T-helper 2 cell (primary cell): Measurements from ENCODE around the gene S100A9.
"Not testable (repeated sequence)": the region's sequence is repeated elsewhere in the genome, so short reads cannot be mapped to it uniquely, and the experiment has no call there.

Experiments used
- DNase-seq, 5 experiments: peaks; one replicate each; pipeline versions ENCODE4 v3.0.0 to v3.0.0-alpha.2; 2012 to 2022

Gene S100A9

DNA sequence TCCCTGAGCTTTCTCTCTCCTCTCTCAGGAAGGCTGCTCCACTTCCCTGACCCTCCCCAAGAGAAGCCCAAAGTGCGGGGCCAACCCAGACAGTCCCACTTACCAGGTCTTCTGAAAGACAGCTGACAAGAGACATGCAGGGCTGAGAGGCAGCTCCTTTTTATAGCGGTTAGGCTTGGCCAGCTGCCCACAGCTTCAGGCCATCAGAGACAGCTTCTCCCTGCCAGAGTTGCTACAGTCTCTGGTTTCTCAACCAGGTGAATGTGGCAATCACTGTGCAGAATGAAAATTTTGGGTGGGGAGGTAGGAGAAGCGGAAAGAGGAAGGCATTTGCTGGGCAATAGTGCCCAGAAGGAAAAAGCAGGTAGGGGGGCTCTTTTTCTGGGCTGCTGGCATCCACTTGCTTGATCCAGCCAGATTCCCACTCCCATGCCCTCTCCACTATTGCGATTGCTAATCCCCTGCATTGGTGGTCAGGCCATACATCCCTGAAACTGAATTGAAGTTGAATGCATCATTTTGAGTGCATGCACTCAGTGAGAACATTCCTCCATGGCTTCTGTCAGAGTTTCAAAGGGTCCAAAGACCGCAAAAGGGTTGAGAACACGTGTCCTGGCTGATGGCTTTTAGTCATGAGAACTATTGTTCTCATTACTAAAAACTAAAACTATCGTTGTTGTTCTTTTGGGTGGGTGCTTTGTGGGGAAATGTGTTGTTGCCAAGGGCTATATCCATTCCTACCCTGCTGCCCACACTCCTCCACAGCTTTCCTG is 33.5 kb downstream of the S100A9 start, which contains the start of gene S100A8:
Gene S100A8 (minus strand): TSS at position 136 of the 773 bp plus-strand sequence. CDS start 538 bp downstream, outside the sequence.
- DNase-seq = no peak

DNA sequence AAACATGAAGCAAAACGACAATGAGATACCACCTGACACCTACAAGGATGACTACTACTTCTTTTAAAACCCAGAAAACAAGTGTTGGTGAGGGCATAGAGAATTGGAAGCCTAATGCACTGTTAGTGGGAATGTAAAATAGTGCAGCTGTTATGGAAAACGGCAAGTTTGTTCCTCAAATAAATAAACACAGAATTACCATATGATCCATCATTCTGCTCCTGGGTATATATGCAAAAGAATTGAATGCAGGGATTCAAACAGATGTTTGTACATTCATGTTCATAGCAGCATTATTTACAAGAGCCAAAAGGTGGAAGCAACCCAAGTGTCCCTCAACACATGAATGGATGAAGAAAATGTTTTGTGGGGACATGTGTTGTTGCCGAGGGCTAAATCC is 34.6 kb downstream of the S100A9 start:
- no peak for DNase-seq

DNA sequence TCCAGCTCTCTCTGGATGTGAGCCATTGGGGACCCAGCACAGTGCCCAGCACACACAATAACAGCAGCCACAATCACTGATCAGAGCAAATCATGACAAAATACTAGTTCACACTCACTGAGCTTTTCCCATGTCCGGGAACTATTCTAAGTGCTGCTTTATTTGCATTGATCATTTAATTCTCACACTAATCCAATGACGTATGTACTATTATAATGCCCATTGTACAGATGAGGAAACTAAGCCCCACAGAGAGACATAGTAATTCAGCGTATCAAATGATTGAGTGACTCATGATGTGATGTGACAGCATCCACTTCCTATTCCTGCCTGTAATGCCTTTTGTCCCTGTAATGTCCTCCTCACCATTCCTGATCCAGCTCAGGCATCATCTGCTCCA is 35.2 kb downstream of the S100A9 start:
- no peak for DNase-seq

DNA sequence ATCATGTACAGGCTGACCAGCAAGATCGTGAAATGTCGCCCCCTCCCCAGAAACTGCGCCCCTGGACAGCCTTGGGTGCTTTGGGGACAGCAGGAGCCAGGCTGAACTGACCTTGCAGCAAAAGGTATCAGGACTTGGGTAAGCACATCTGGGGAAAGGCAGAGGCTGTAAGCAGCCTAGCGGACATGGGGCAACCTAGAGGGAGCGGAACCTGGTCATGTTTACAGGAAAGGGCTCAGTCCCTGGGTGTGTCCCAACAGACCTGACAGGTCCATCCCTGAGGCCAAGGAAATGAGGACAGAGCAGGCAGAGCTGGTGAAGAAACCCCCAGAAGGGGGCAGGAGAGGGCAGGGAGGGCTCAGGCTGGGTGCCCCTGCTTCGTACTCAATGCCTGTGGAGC is 36.3 kb downstream of the S100A9 start:
- no peak for DNase-seq

DNA sequence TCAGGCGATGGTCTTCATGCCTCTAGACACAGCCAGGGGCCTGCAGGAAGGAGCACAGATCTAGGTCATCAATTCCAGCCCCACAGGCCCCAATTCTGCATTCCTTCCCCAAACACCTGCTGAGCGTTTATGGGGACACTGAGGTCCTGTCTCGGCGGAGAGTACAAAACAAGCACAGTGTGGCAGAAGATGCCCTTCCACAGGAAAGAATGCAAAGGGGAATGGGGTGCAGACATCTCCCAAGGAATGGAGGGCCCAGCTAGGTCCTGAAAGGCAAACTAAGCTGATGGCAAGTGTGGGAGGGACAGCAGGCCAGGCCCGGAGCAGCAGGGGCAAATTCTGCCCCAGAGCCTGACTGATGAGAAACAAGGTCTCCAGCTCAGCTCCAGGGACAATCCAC is 36.7 kb downstream of the S100A9 start:
- no peak for DNase-seq

DNA sequence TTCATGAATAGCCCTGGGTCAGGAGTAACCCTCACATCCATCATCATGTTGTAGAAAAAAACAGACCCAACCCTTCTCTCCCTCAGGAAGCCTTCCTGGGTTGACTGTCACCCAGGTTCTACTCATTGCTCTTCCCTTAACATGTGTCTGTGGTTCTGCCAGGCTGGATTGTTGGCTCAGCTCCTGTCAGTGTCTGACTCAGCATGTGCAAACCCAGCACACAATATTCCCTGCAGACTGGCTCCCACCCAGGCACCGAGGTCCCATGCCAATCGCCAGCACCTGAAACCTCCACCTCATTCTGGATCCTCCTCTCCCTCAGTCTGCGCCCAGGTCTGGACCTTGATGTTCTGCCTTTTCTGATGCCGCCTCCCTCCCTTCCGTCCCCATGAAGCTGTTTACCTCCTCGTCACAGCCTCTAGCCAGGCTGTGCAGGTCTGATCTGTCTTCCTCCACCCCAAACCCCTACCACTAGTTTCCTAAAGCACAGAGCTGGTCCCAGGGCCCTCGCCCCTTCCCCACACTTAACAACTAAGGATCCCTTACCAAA is 37.6 kb downstream of the S100A9 start:
- DNase-seq = no peak

DNA sequence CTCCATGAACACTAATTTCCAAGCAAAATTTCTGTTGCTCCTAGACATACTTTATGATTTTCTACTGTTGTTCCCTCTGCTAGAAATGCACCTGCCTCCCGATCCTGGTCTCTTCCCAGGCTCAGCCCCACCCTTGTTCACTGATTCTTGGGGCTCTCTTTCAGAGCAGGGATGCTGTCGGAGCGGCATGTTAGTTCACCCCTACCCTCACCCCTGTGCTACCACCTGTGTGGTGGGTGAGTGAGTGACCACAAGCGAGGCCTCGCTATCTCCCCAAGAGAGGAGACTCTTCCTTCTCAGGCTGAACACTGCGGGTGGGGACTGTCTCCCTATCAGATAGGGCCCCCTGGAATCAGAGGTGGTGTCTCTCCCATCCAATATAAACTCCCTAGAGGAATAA is 38.1 kb downstream of the S100A9 start:
- no peak for DNase-seq

DNA sequence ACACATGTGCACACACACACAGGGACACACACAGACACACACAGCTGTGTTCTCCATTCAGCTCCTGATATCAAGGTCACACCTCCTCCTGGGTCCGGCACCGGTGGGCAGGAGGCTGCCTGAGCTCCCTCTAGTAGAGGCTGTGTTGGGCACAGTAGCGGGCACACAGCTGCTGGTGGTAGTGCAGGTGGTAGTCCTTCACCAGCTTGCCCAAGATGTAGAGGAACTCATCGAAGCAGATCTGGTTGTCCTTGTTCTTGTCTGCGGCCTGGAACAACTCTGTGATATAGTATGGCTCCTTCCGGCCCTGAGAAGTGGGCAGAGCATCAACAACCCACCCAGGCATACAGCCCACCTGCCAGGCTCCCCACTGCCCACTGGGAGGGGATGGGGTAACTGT is 38.8 kb downstream of the S100A9 start:
- no peak for DNase-seq

DNA sequence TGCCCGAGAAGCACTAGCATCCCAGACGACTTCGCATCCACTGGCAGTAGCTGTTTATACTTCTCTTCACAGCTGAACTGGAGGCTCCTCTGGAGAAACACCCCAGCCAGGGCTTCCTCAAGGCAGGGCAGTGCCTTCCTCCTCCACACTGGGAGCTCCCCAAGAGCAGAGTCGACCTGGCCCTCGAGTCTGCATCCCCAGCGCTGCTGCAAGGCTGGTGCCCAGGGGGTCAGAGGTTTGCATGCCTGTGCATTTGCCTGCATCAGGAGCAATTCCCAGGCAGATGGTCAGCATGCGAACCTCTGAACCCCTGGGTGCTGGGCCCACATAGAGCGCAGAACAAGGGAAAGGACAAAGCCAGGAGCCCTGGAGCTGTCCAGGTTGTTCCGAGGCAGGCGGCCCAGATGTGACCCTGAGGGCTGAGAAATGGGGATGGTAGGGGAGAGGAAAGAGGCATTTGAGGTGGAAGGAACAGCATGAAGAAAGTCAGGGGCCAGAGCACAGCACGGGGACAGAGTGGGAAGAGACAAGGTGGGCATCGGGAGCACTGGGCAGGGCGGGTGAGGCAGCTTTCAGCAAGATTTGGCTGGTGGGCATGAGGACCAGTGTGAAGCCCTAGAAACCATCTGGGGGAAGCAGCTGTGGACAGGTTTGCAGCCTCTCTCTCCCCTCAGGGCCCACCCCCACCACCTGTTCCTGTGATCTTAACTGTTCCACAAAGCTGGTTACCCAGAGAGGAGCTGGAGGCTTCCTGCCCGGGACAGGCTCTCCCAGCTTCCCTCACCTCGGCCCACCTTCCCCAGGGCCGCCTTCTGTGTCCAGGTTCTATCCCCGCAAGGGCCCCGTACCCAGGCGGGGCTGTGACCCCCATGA is 39.6 kb downstream of the S100A9 start:
- no peak for DNase-seq

DNA sequence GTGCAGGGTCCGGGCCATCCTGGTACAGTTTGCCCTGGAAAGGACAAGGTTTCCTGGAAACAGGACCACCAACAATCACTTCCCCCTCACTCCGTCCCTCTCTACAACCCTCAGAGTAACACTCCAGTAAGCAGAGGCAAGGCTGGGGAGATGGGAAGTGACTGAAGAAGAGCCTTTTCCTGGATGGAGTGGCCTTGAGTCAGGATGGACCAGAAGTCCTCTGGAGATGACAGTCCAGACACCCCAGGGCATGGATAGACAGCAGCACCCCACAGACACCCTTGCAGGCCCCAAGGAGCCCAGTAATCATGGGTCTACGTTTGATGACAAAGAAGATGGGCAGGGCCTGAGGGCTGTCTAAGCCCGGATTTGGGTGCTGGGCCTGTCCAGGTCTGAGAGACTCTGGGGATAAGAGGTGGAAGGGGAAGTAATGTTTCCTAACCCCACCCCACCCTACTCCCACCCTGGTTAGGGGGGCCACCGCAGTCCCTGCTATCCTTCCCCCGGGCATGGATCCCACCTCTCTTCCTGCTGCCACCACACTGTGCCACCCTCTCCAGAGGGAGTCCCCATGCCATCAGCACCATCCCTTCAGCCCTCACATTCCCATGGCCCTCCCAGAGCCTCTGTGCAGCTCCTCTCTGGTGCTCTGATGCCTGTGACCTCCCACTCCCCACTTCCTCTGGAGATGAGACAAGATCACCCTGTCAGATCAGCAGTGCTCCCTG is 40.4 kb downstream of the S100A9 start:
- DNase-seq = no peak

DNA sequence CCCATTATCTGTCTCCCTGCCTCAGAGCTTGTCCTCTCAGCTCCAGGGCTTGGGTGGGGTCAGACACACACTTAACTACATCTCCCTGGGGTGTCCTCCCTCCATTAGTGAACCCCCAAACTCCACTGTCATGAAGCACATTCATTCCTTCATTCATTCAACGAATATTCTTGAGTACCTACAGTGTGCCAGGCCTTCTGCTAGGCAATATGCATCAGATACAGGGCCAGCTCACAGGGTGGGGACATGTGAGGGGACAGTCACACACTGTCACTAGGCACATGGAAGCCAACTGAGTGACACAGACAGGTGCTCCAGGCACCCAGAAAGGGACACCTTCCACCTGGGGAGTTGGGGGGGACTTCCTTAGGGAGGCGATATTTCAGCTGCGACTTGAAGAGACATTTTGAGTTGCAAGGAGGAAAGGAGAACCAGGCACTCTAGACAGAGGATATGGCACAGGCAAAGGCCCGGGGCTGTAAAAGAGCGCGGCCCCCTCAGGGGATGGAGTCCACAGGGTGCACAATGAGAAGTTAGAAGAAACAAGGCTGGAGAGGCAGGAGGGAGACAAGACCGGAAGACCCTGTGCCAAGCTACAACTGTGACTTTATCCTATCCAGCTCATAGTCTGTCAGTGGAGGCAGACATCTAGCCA is 41.9 kb downstream of the S100A9 start:
- no peak for DNase-seq

DNA sequence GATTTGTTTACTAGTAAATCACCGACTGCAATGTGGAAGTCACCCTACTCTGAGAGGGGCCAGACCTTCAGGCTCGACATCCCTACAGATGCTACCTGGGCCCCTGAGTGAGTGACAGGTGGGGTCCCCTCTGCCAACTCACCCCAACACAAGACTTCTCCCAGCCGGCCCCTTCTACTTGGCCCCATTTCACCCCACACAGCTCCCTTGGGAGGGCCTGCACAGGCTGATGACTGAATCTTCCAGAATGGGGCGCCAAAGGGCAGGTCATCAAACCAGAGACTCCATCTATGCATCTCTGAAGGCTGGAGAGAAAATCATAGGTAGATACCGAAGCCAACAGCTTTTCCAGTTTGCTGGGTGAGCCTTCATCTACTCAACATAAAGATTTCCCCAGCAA is 42.6 kb downstream of the S100A9 start:
- no peak for DNase-seq

DNA sequence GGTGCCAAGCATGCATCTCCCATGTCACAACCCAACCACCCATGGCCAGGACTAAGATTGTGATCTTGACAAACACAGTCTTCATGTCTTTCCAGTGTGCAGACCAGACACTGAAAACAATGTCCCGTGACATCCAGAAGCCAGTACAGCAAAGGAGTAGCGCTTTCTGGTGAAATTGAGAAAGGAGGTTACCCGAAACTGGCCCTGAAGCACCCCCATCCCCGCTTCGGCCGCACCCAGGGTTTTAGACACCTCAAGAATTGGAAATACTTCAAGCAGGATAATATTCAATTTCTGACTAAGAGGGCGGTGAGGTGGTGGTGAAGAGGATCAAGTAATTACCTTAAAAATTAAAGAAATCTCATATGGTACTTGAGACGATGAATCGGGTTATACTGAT is 43.8 kb downstream of the S100A9 start:
- no peak for DNase-seq

DNA sequence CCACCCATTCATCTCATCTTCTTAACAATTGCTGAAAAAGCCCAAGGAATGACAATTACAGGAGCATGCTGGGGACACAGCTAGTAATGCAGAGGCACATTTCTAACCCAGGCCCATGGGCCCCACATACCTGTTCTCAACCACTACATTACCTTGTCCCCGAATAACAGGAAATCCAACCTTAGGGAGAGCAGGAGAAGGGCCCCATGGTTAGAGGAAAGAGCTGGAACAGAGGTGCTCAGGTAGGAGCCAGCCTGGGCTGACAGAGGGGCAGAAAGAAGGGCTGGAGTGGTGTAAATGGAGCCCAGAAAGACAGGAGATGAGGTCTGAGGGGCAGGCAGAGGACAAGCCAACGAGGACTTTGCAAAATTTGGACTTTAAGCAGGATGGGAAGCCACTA is 44.6 kb downstream of the S100A9 start:
- DNase-seq = no peak

DNA sequence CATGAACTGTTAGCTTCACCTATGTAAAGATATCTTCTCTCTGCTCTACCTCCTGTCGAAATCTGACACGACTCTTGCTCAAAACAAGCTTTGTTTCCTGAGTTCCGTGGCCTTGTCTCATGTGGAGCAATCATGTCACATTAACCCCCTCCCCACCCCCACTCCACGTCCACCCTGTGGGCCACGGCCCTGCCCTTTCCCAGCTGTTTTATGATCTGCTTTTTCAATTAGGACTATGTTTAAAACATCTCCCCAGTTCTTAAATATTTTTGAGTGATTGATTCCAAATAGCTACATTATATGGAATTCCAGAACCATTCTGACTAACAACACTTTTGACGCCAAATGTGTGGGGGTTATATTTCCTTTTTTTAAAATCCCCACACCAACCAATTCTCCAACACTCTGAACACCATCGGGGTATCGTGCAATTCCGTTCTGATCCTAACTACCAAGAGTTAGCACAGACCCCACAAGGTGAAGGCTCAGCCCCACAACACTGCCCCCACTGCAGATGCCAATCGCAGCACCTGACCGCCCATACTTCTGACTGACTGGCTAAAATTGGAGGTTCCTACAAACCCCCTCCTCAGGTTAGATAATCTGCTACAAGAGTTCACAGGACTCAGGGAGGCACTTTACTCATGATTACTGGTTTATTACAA is 45.9 kb downstream of the S100A9 start:
- no peak for DNase-seq

DNA sequence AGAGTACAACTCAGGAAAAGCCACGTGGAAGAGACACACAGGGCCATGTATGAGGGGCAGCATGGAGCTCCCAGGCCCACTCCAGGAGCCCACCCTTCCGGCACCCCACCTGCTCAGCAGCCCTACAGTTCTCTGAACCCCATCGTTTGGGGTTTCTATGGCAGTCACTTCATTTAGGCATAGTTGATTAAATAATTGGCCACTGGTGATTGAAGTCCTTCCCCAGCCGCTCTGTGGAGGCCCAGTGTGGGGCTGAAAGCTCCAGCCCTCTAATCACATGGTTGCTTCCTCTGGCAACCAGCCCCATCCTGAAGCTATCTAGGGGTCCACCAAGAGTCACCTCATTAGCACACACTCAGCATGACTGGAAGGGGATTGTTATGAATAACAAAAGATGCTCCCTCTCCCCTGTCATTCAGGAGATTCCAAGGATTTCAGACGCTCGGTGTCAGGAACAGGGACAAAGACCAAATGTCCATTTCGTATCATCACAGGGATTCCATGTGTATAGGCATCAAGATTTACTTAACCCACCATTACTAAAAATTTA is 46.5 kb downstream of the S100A9 start:
- DNase-seq = no peak

DNA sequence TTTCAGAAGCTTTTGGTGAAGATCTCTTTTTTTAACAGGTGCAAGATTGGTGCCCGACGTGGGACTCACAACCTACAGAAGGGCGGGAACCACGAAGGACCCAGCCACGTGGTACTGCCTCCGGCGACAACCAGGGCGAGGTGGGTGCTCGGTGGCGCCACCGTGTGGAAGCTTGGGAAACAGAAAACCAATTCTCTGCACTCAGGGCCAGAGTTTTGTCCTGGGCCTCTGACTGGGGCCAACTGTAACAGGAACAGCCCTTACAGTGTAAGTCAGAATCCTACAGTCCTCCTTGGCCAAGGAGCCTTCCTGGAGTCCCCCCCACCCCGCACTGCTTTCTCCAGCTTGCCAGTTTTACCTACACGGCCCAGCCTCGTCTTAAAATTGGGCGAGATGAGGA is 47.1 kb downstream of the S100A9 start:
- peak; percentile 9 to 56 (median 36) for DNase-seq

DNA sequence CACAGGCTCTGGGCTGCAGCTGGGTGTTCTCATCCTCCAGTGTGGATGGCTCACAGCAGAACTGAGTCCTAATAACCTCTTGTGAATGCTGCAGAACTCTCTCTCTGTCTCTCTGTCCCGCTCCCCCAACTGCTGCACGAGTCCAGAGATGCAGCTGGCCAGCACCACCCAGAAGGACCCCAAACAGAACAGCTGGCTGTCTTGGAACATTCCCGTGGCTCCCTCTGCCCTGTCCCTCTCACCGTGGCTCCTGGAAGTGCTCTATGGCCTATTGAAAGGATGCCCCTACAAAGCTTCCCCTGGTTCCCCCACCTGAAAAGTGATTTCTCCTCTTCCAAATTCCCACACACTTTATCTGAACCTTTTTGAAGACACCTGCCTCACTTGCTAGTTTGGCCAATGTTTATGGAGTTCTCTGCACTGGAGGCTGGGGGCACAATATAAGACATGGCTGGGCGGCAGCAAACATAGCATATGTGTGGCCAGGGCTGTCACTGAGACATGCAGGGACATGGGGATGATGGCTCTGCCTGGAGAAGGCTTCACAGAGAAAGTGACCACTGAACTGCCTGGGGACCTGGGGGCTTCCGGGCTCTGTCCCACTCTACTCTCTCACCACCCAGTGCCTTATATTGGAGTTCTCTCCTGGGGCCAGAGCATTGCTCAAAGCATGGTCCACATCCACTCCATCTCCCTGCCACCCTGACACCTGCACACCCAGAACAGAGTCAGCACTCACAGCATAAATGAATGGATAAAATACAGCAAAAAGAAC is 48.4 kb downstream of the S100A9 start:
- not testable (repeated sequence) for DNase-seq

DNA sequence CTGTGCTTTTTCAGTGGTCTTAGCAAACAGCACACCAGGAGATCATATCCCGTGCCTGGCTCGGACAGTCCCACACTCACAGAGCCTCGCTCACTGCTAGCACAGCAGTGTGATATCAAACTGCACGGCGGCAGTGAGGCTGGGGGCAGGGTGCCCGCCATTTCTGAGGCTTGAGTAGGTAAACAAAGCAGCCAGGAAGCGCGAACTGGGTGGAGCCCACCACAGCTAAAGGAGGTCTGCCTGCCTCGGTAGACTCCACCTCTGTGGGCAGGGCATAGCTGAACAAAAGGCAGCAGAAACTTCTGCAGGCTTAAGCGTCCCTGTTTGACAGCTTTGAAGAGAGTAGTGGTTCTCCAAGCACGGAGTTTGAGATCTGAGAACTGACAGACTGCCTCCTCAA is 49.6 kb downstream of the S100A9 start:
- peak in 1 of 5 experiments; percentile 26 for DNase-seq
